OCI-LY3 (cell line): ENCODE results near the gene IMMP2L.

Experiments used
- EZH2phosphoT487 ChIP-seq: fragments of 200-600 bp; shearing (Covaris generic); IDR thresholded peaks from 2 replicates; pipeline ENCODE4 v1.6.1; 2018; ENCODE audit warnings: antibody characterized with exemption, mixed run types, low read depth
- TF ChIP-seq, protein P1 (sequence below): fragments of 200-600, 300-600 bp; sonication (generic); IDR thresholded peaks from 2 replicates; pipeline ENCODE4 v1.5.1; 2014; ENCODE audit warnings: antibody characterized with exemption, low read length, low read depth

DNA sequence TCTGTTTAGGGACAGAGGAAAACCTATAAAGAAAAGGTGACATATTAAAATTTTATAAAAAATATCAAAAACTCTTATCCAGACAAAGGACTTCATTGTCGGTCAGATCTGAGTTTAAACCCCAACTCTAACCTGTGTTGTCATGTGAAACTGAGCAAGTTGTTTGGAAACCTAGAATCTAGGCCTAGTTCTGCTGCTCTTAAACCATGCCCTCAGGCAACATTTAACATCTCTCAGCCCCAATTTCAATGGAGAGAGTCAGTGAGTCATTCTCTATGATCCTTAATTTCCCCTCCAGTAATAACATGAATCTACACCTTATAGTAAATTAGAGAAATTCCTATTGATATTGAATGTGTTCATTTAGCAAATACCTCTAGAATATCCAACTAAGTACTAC is 192.3 kb downstream of the IMMP2L start:
- no peak for TF ChIP-seq EZH2phosphoT487
- TF ChIP-seq, protein P1, sequence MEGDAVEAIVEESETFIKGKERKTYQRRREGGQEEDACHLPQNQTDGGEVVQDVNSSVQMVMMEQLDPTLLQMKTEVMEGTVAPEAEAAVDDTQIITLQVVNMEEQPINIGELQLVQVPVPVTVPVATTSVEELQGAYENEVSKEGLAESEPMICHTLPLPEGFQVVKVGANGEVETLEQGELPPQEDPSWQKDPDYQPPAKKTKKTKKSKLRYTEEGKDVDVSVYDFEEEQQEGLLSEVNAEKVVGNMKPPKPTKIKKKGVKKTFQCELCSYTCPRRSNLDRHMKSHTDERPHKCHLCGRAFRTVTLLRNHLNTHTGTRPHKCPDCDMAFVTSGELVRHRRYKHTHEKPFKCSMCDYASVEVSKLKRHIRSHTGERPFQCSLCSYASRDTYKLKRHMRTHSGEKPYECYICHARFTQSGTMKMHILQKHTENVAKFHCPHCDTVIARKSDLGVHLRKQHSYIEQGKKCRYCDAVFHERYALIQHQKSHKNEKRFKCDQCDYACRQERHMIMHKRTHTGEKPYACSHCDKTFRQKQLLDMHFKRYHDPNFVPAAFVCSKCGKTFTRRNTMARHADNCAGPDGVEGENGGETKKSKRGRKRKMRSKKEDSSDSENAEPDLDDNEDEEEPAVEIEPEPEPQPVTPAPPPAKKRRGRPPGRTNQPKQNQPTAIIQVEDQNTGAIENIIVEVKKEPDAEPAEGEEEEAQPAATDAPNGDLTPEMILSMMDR = no peak
